GM18907 (cell line): ENCODE results near the gene CCDC85B.

Experiments
- ATAC-seq: cut with Tn5 transposase; IDR thresholded peaks from one replicate; pipeline ENCODE4 v1.9.1; 2021; ENCODE audit warnings: mild to moderate bottlenecking, moderate library complexity; ENCODE audit not compliant: unreplicated experiment

The CCDC85B gene

DNA sequence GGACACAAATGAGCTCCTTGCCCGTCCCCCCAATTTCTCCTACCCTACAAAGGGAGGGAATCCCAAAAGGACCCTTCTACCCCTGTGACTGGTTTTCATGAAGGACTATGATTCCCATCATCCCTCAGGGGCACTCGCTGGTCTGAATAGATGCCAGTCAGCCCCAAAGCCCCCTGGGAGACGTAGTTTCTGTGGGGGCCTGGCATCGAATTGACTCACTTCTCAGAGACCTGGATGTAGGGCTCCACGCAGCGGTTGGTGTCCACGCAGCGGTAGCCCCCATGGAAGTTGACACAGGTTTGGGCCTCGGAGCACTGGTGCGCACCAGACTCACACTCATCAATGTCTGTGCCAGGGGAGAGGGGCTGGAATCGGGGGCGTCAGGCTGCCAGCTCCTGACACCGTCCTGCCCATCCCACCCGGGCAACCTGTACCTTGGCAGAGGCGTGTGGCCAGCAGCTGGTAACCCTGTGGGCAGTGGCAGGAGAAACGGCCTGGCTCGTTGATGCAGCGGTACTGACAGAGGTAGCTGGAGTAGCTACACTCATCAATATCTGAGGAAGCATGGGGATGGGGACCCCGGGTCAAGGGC is 22.3 kb upstream of the CCDC85B start:
- ATAC-seq, result no peak

DNA sequence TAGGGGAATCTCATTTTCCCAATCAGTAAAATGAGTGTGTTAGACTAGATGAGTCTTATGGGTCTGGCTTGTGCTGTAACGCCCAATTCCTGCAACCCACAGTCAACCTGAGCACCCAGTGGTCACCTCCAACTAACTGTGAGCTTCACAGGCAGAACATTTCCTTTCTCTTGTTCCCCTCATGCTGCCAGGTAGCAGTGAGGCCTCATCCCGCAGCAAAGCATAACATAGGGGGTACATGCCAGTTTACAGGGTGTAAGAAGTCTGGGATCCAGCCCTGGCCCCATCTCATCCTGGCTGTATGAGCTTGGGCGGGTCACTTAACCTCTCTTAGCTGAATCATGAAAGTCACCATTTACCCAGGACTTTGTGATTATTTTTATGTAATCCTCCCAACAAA is 21.6 kb upstream of the CCDC85B start:
- ATAC-seq, result no peak

DNA sequence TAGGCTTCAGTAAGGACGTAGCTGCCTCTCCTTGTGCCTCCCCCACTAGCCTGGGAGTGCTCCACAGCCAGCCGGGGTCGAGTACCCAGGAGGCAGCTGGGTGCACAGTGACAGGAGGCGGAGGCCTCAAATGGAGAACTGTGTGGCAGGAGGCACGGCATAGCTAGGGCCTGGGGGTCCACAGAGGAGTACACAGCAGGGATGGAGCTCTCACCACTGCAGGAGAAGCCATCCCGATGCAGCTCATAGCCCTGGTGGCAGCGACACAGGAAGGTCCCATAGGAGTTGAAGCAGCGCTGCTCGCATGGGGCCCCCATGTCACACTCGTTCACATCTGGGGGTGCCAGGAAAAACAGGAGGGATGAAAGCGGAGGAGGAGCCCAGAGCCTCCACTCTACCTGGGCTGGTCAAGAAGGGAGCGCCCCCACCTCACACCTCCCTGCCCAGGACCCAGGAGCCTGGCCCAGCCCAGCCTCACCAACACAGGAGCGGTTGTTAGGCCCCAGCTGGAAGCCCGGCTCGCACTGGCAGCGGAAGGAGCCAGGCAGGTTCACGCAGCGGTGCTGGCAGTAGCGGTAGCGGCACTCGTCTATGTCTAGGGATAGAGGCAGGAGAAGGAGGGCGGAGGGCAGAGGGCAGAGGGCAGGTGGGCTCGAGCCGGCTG is 20.7 kb upstream of the CCDC85B start:
- ATAC-seq, result no peak

DNA sequence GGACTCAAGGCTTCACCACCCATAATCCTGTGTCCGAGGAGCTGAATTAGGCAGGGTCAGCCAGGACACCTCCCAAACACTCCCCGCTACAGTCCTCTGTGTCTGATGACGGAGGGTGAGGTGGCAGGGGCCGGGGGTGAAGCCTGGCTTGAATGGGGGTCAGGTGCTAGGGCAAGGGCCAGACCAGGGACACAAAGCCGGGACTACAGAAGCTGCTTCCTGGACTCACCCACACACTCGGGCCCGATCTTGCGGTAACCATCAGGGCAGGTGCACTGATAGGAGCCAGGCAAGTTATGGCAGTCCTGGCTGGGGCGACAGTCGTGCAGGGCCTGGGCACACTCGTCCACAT is 20.2 kb upstream of the CCDC85B start:
- ATAC-seq, result no peak

DNA sequence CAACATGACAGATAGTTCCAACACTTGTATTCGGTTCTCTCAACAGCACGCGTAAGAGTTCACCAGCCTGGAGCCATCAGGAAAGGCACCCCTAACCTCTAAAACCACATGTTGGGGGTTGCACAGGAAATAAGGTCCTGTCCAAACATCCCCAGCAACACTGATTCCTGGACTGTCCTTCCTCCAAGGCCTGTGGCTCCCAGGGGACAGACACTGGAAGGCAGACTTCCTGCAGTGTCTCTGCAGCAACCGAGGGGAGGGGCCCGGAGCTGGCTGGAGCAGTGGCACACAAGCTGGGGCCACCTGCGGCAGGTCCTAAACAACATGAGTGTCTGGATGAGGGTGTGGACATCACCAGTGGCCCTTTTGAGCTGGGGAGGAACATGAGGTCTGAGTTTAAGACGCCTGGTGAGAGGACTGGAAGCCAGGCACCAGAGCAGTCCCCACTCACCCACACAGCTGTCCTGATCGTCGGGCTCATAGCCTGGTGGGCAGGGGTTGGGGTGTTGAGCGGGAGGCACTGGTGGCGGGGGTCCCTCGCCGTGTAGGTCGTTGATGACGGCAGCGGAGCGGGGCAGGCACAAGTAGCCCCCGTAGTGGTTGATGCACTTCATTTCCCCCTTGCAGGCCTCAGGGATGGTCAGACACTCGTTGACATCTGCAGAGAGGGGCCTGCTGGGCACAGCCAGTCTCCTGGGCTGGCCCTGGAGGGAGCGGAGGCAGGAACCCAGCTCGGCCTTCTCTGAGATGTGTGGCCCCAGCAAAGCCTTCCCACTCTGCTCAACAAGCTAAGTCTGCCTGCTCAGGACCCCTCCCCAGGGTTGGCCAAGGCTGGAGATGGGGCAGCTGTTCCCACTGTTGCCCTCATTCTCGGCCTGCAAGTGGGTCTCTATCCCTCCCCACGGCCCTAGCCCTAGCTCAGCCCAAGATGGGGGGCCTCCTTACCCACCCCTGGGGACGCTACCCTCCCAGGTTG is 19.5 kb upstream of the CCDC85B start:
- no peak for ATAC-seq

DNA sequence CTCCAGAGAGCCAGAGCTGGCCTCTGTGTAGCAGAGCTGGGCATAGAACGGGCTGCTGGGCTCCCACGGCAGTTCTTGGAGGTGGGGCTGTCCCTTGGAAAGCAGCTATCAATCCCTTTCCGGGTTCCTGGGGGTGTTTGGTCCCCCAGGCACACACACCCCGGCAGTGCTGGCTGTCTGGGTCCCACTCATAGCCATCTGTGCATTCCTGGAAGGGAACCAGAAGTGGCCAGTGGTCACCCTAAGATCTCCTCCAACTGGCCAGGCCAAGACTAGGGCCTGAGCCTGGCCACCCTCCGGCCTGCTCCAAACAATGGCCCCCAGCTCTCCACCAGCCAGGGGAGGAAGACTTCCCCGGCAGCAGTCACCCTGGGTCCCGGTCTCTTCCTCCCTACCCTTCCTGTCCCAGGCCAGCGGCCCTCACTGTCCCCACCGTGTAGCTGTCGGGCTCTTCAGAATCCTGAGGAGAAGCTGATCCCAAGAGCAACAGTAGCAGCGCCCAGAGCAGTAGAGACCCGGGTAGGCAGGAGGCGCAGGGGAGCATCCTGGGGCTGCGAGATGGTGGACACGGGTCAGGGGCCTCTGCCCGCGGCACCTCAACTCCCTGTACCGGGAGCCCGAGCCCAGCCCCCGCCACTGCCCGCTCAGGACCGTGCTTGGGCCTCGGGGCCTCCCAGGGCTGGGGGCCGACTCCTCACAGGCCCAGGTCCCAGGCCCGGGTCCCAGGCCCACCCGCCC is 18.5 kb upstream of the CCDC85B start:
- no peak for ATAC-seq

DNA sequence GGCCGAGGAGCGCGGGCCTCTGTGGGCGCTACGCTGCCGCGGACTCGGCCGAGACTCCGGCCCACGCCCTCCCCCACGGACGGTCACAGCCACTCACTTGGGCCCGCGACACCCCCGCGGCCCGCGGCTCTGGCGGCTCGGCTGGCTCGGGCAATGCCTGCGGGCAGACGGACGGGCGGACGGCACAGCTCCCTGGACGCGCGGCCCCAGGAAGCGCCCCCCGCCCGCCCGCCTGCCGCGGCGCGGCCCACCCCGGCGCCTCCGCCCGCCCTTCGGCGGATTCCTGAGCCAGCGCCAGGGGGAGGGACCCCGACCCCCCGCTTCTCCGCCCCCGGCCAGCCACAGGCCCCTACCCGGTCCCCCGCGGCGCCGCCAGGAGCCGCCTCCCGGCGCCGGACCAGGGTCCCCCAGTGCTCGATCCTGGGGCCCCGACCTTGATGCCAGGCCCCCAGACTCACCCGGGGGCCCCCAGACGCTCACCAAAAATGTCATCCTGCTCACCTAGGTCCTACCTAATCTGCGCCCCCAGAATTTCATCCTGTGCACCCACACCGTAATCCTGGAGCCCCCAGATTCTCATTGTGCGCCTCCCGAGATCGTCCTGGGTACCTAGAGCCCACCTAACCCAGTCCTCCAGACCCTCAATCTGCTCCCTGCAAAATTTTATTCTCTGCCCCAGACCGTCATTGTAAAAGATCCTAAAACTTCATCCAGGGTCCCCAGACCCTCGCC is 17.7 kb upstream of the CCDC85B start, which contains the start of gene EFEMP2:
TSS of gene EFEMP2 (minus strand) at position 215 of the 732 bp plus-strand sequence. CDS start 446 bp downstream, outside the sequence.
- no peak for ATAC-seq

DNA sequence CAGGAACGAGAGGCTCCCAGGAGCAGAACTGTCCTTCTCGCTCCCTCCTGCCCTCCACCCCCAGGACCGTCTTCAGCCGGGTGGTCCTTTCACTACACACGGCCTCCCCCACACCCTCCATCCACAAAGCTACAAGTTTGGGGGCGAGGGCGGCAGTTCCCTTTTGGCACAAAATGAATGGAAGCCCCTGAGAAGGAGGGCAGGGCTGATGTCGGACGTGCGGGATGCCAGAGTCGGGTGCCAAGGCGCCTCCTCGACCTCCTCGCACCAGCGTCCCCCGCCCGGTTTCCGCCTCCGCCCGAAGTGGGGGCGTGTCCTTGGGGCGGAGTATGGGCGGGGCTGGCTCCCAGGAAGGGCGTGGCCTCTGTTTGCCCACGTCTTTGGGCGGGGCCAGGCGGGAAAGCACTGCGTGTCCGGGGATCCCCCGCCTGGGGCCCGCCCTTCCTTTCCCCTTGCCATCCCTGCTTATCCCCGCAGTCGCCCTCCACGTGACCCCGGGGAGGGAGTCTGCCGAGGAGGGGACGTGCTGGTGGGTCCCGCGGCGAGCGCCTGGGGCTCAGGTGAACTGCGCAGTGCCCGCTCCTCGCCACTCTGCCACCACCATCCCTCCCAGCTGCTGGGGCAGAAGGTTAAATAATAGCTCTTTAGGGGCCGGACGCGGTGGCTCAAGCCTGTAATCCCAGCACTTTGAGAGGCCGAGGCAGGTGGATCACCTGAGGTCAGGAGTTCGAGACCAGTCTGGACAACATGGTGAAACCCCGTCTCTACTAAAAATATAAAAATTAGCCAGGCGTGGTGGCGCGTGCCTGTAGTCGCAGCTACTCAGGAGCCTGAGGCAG is 16.9 kb upstream of the CCDC85B start:
- ATAC-seq, result peak; percentile 61

DNA sequence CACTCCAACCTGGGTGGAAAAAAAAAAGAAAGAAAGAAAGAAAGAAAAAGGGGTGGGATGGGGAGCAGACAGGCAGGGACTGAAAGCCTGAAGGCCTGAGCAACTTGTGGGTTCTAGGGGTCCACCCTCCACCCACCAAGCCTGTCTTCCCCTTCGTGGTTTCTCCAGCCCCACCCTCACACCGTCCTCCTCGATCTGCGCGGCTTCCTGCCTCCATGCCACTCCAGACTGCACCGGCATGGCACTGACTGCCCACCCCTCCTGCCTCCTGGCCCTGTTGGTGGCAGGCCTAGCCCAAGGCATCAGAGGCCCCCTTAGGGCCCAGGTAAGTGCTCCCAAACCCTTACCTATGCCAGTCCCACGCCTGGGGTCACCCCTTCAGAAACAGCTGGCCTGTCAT is 10.9 kb upstream of the CCDC85B start, which contains the start of gene CTSW:
TSS of gene CTSW (plus strand) at position 221 of the 400 bp plus-strand sequence. CDS start at position 239, 18 bp downstream.
- ATAC-seq, result no peak

DNA sequence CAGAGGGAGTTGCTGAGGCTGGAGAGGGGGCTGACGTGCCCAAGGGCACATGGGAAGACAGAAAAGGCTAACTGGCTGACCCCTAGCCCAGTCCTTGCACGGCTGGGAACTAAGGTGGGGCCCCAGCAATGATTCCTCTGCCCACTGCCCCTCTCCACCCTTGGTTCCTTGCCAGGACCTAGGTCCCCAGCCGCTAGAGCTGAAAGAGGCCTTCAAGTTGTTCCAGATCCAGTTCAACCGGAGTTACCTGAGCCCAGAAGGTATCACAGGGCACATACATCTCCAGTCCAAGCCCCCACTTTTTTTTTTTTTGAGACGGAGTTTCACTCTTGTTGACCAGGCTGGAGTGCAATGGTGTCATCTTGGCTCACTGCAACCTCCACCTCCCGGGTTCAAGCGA is 10.4 kb upstream of the CCDC85B start:
- no peak for ATAC-seq

DNA sequence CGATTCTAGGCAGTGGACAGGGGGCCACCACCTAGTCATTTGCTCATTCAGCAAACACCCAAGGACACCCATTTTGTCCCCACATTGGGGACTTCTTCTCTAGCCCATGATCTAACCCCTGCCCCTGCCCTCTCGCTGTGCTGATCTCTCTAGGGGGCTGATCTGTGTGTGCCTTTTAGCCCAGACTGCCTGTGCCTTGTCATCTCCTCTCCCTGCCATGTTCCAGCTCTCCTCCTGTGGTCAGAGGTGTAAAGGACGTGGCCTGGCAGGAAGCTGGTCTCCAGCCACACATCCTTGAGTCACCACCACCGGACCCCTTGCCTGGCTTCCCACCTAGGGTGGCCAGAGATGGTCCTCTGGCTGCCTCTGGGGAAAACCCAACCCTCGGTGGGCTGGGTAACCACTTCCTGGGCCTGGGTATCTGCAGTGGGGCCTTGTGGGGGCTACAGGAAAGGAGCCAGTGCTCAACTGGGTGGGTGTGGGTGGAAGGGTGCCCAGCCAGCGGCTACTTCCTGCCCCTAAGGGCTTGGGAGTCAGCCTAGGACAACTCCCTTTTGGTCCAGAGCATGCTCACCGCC is 9.5 kb upstream of the CCDC85B start:
- ATAC-seq, result no peak

DNA sequence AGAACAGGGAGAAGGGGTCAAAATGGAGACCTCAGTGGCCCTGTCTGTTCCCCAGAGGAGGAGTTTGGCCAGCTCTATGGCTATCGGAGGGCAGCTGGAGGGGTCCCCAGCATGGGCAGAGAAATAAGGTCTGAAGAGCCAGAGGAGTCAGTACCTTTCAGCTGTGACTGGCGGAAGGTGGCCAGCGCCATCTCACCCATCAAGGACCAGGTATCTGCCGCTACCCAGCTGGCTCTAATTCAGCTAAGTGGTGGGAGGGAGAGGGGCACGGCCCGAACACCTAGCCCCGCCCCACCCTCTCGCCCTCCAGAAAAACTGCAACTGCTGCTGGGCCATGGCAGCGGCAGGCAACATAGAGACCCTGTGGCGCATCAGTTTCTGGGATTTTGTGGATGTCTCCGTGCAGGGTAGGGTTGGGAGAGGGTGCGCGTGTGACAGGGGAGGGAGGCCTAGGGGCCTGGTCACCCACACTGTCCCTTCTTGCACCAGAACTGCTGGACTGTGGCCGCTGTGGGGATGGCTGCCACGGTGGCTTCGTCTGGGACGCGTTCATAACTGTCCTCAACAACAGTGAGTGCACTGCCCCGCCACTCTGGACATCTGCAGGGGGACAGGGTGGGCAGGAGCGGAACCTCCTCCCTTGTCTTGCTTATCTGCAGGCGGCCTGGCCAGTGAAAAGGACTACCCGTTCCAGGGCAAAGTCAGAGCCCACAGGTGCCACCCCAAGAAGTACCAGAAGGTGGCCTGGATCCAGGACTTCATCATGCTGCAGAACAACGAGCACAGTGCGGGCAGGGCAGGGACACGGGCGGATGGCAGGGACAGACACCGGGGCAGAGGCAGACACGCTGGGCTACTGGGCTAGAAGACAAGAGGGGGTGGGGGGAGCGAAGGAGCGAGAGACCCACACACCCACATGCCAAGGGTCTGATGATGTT is 8.1 kb upstream of the CCDC85B start:
- ATAC-seq, result no peak

DNA sequence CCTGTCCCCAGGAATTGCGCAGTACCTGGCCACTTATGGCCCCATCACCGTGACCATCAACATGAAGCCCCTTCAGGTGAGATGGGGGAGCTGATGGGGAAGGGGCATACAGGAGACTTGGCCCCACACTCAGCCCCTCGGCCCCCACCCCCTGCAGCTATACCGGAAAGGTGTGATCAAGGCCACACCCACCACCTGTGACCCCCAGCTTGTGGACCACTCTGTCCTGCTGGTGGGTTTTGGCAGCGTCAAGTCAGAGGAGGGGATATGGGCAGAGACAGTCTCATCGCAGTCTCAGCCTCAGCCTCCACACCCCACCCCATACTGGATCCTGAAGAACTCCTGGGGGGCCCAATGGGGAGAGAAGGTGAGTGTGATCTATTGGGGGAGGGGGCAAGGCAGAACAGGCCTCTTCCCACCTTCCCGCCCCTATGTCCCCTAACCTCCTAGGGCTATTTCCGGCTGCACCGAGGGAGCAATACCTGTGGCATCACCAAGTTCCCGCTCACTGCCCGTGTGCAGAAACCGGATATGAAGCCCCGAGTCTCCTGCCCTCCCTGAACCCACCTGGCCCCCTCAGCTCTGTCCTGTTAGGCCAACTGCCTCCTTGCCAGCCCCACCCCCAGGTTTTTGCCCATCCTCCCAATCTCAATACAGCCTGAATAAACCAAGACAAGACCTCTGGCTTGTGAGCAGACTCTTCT is 7.3 kb upstream of the CCDC85B start:
- no peak for ATAC-seq

DNA sequence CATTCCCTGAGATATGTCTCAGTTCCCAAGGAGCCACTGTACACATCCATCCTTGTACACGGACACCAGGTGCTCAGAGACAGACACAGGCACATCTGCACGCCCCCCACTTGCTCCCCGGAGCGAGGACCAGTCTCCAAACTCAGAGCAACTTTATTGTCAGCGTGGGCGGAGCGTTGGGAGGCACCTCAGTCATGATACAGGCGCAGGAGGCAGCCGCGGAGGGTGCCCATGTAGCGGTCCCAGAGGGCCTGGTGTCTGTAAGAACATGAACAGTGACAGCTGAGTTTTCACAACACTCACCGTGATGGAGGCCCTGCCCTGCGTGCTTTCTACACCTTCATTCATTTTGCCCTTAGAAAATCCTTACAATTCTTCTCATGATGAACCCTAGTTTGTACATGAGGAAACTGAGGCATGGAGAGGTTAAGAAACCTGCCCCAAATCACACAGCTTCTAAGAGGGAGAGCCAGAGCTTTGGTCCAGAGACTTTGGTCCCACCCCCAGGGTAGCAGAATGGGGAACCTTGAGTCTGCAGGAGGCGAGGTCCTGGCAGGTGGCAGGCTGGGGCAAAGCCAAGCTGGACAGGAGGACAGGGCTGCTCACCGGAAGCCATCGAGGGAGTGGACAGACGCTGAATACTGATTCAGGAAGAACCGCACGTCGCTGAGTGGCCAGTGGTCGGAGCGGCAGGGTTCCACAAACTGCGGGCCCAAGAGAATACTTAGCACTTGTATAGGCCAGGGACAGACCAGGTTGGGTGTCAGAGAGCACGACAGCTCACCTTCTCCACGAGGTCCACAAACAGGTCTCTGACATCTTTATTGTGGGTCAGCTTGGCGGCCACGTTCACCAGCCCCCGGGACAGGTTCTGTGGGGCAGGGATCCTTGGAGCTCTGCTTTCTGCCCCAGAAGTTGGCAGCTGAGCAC is 6.4 kb upstream of the CCDC85B start:
- no peak for ATAC-seq

DNA sequence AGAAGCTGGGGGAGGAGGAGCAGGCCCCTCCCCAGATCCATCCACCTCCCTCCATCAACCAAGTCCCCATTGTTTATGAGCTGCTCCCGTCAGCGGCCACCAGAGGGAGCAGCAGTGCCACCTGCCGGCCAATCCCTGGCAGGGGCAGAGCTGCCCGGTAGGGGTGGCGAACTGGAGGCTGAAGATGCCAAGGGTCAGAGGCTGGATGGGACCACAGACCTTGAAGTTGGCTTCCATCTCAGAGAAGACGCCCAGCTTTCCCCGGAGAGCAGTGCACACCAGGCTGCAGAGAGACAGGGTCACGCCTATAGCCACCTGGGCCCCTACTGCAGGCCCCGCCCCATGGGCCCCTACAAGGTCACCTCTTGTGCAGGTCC is 5.8 kb upstream of the CCDC85B start:
- no peak for ATAC-seq

DNA sequence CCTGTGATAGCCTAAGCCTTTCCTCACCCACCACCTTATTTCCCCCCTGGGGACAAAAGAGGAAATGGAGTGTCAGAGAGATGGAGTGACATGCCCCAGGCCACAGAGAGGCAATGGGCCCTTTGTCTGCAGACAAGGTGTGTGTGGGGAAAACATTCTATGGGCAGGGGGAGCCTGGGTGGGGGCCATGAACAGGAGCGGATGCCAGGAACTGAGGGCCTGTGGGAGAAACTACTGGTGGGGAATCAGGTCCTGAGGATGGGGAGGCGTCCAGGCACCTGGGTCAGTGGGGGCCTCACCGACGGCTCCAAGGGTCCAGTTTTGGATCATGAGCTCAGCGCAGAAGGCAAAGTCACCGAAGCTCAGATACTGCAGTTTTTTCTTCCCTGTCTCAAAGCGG is 5.2 kb upstream of the CCDC85B start:
- no peak for ATAC-seq
